K562 (cell line): ENCODE results near the gene ZNHIT6. TPM values are rescaled to one million over a fixed set of nuclear protein-coding genes. Genes with fewer than 3 reads are reported as not detected.

Source experiments
- ATAC-seq: fragments of 200-7000 bp; cut with Tn5 transposase; 3 replicates; pipeline ENCODE4 v1.9.1; 2020; ENCODE audit warnings: moderate library complexity
- BruUV-seq: library from RNA; stranded (reverse); fragments of 400-500 nt; replicated peaks from 2 replicates; lab custom pipeline; 2021; lab: Mats Ljungman, UMichigan
- CTCF ChIA-PET: fragments of 300-600 bp; formaldehyde crosslinking; extraction: SDS; loops from one replicate; lab custom pipeline; 2021; ENCODE audit warnings: low intra/inter-chr PET ratio; lab: Yijun Ruan, JAX
- POLR2A ChIA-PET: fragments of 300-600, 350-650 bp; sonication (Branson Sonifier 250); formaldehyde crosslinking; extraction: SDS; loops from one replicate; lab custom pipeline; 2021; ENCODE audit warnings: antibody characterized with exemption, inconsistent platforms; lab: Yijun Ruan, JAX
- DNase-seq, 4 experiments: peaks; one replicate each; pipeline versions ENCODE4 v3.0.0 to v3.0.0-alpha.2; 2011 to 2018; ENCODE audit warnings: low spot score in 3 of 4, mixed read lengths in 3 of 4; ENCODE audit errors: extremely low read depth in 1 of 4
- FAIRE-seq: peaks from 2 replicates; lab custom pipeline; 2011; peaks lifted over from hg19 to GRCh38; lab: Jason Lieb, UNC
- H2AFZ ChIP-seq: 2 replicates; pipeline ENCODE4 v1.6.0; 2011; ENCODE audit warnings: low read depth, low read length, control low read depth, inconsistent platforms
- H3K27ac ChIP-seq: fragments of 200-600 bp; 3 replicates; pipeline ENCODE4 v1.8.0; 2011; ENCODE audit warnings: low read depth, mild to moderate bottlenecking, control low read depth, inconsistent platforms, low read length, moderate library complexity, mixed read lengths; ENCODE audit errors: extremely low read depth
- H3K27me3 ChIP-seq, 2 experiments: fragments of 300-600 bp in 1 of 2; 2 replicates in 1 of 2; 3 replicates in 1 of 2; pipeline versions ENCODE4 v1.6.0 to v1.8.0; 2011; ENCODE audit warnings: inconsistent platforms in 2 of 2, low read length in 2 of 2, mild to moderate bottlenecking in 1 of 2, mixed read lengths in 1 of 2, moderate library complexity in 1 of 2; ENCODE audit not compliant: control insufficient read depth in 2 of 2, insufficient read depth in 2 of 2
- H3K36me3 ChIP-seq: fragments of 300-600 bp; 3 replicates; pipeline ENCODE4 v1.8.0; 2011; ENCODE audit warnings: mild to moderate bottlenecking, low read length, inconsistent platforms; ENCODE audit not compliant: control insufficient read depth, insufficient read depth
- H3K4me1 ChIP-seq, 2 experiments: fragments of 200-600 bp in 1 of 2; replicated peaks in 1 of 2; 2 replicates in 1 of 2; 3 replicates in 1 of 2; pipeline versions ENCODE4 v1.5.1 to v1.8.0; 2011; ENCODE audit warnings: inconsistent platforms in 2 of 2, low read length in 2 of 2, mild to moderate bottlenecking in 1 of 2, mixed read lengths in 1 of 2, moderate library complexity in 1 of 2; ENCODE audit not compliant: control insufficient read depth in 2 of 2, insufficient read depth in 2 of 2
- H3K4me2 ChIP-seq: 2 replicates; pipeline ENCODE4 v1.6.1; 2011; ENCODE audit warnings: low read length, control low read depth, inconsistent platforms, mixed read lengths; ENCODE audit not compliant: insufficient read depth
- H3K4me3 ChIP-seq: fragments of 200-600 bp; sonication (generic), shearing (Covaris generic); 2 replicates; pipeline ENCODE4 v1.5.1; 2016; ENCODE audit warnings: control low read depth, inconsistent platforms
- H3K79me2 ChIP-seq: fragments of 200-600 bp; 3 replicates; pipeline ENCODE4 v1.8.0; 2011; ENCODE audit warnings: low read length, inconsistent platforms; ENCODE audit not compliant: control insufficient read depth, insufficient read depth
- H3K9ac ChIP-seq, 2 experiments: 2 replicates each; pipeline versions ENCODE4 v1.6.0 to v1.6.1; 2011; ENCODE audit warnings: low read depth in 2 of 2, low read length in 2 of 2, control low read depth in 1 of 2, inconsistent platforms in 1 of 2, mild to moderate bottlenecking in 1 of 2, mixed read lengths in 1 of 2; ENCODE audit not compliant: insufficient read depth in 1 of 2
- H3K9me1 ChIP-seq: one replicate; pipeline ENCODE4 v1.6.0; 2011; ENCODE audit warnings: inconsistent platforms, mild to moderate bottlenecking, low read length, moderate library complexity; ENCODE audit not compliant: control insufficient read depth, insufficient read depth
- H3K9me3 ChIP-seq: replicated peaks from 2 replicates; pipeline ENCODE4 v1.5.1; 2011; ENCODE audit warnings: low read depth, low read length, inconsistent platforms; ENCODE audit not compliant: control insufficient read depth, insufficient read depth
- H4K20me1 ChIP-seq: replicated peaks from 2 replicates; pipeline ENCODE4 v1.6.1; 2011; ENCODE audit warnings: low read length, inconsistent platforms, mixed read lengths; ENCODE audit not compliant: control insufficient read depth, insufficient read depth
- ARID4B ChIP-seq: sonication (generic); formaldehyde crosslinking; IDR thresholded peaks from 2 replicates; pipeline ENCODE4 v1.8.0; 2022; ENCODE audit warnings: mild to moderate bottlenecking, missing genetic modification reagents
- KAT7 ChIP-seq: sonication (generic); formaldehyde crosslinking; IDR thresholded peaks from 2 replicates; pipeline ENCODE4 v1.8.0; 2022; ENCODE audit warnings: missing genetic modification reagents, mild to moderate bottlenecking, borderline replicate concordance
- MCM2 ChIP-seq: fragments of 450-650 bp; IDR thresholded peaks from 2 replicates; pipeline ENCODE4 v1.6.1; 2017; ENCODE audit warnings: low read depth, mild to moderate bottlenecking
- NR4A1 ChIP-seq, 2 experiments: fragments of 250-450 bp in 1 of 2; fragments of 450-650 bp in 1 of 2; sonication (Bioruptor Pico) in 1 of 2; IDR thresholded peaks; 2 replicates each; pipeline versions ENCODE4 v1.4.0 to v1.6.1; 2016 to 2020; ENCODE audit warnings: mild to moderate bottlenecking in 2 of 2, missing compliant biosample characterization in 1 of 2, missing genetic modification characterization in 1 of 2, moderate library complexity in 1 of 2
- NRF1 ChIP-seq, 2 experiments: fragments of 450-650 bp; IDR thresholded peaks in 1 of 2; conservative IDR thresholded peaks in 1 of 2; 2 replicates each; pipeline ENCODE4 v1.6.1; 2014; ENCODE audit warnings: mild to moderate bottlenecking in 2 of 2
- SMAD1 ChIP-seq: fragments of 150-350 bp; IDR thresholded peaks from 2 replicates; pipeline ENCODE4 v1.6.1; 2014; ENCODE audit warnings: low read length, low read depth; ENCODE audit not compliant: partially characterized antibody
- ZBTB26 ChIP-seq: fragments of 450-650 bp; formaldehyde crosslinking; IDR thresholded peaks from 2 replicates; pipeline ENCODE4 v1.4.0; 2022; ENCODE audit warnings: missing genetic modification characterization
- ZBTB33 ChIP-seq: sonication (generic); formaldehyde crosslinking; IDR thresholded peaks from 2 replicates; pipeline ENCODE4 v1.8.1; 2023; ENCODE audit warnings: mild to moderate bottlenecking, missing genetic modification reagents
- ZNF146 ChIP-seq: IDR thresholded peaks from one replicate; pipeline ENCODE4 v1.6.1; 2018; ENCODE audit warnings: missing compliant biosample characterization; ENCODE audit not compliant: unreplicated experiment
- ZNF165 ChIP-seq: fragments of 250-450 bp; sonication (Bioruptor Pico); IDR thresholded peaks from 2 replicates; pipeline ENCODE4 v1.4.0; 2020; ENCODE audit warnings: borderline replicate concordance
- ZNF239 ChIP-seq: fragments of 250-450 bp; sonication (Bioruptor Pico); IDR thresholded peaks from 2 replicates; pipeline ENCODE4 v1.4.0; 2020; ENCODE audit warnings: mild to moderate bottlenecking
- ZNF384 ChIP-seq: IDR thresholded peaks from 2 replicates; pipeline ENCODE4 v1.6.1; 2012; ENCODE audit warnings: low read depth, low read length, improper control_type of control experiment
- ZNF717 ChIP-seq: fragments of 250-450 bp; sonication (Bioruptor Pico); IDR thresholded peaks from 2 replicates; pipeline ENCODE4 v1.5.0; 2021
- ZZZ3 ChIP-seq: fragments of 450-650 bp; IDR thresholded peaks from 2 replicates; pipeline ENCODE4 v1.6.1; 2016; ENCODE audit warnings: antibody characterized with exemption, mild to moderate bottlenecking, moderate library complexity
- WGBS: fragments of 100-300 bp; shearing (Covaris generic); methylation state at CpG from one replicate; pipeline ENCODE4 v1.1.6; 2016; ENCODE audit warnings: low coverage, mixed read lengths; ENCODE audit not compliant: insufficient coverage; ENCODE audit errors: missing lambda C conversion rate; 5-methylcytosine and 5-hydroxymethylcytosine counted together
- in situ Hi-C: fragments of 300-500 bp; cut with MboI; formaldehyde crosslinking; loops from 4 replicates; pipeline ENCODE4 v1.15.0; 2018; ENCODE audit warnings: inconsistent platforms, mixed read lengths
- intact Hi-C: fragments of 100-400 bp; cut with micrococcal nuclease; formaldehyde crosslinking; loops from 2 replicates; pipeline ENCODE4 v1.14.2; 2022
- polyA plus RNA-seq, 8 experiments: library from polyadenylated mRNA; depleted of rRNA in 4 of 8; stranded (reverse) in 5 of 8; unstranded in 3 of 8; fragments of >200 nt; fragmentation: Nextera tagmentation in 2 of 8; fragmentation: Illumina TruSeq in 1 of 8; extraction: Ambion mirVana in 2 of 8; extraction: Trizol in 1 of 8; gene quantifications; 2 replicates each; pipeline versions ENCODE4 v1.2.1 to v1.2.3, GENCODE V29; 2011 to 2014; ENCODE audit warnings: inconsistent platforms in 1 of 8, missing spikeins in 1 of 8
- total RNA-seq, 7 experiments: library from RNA; depleted of rRNA in 6 of 7; stranded (reverse); fragments of >200 nt in 6 of 7; fragmentation: Illumina TruSeq in 2 of 7; extraction: Trizol in 2 of 7; gene quantifications; 2 replicates each; pipeline versions ENCODE4 v1.2.1 to v1.2.3, GENCODE V29; 2011 to 2021; ENCODE audit warnings: low replicate concordance in 1 of 7

ZNHIT6 gene
- total and polyA plus RNA-seq, 9 of the 15 experiments (the other 6 are each of a cell fraction or from before 2014, with no cell fraction given), result 15.4 to 37.6 (median 21.7) TPM

DNA sequence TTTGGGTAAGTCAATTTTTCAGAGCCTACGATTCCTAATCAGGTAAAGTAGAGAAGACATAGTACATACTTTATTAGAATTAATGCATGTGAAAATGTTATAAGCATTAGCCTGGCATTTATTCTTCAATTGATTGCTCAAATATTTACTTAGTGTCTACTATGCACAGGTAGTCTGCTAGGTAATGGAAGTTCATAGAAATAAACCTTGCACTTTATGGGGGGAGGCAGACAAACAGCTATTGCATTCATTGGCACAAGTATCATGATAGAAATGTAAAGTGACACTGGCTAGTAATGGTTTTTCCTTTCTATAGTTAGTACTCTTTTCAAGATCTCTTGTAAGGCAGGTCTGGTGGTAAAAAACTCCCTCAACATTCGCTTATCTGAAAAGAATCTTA is 44.9 kb downstream of the ZNHIT6 start (continued):
- TF ChIP-seq ARID4B (CRISPR knock-in tag) (no peak), ZBTB26 (CRISPR knock-in tag) (no peak), ZNF146 (CRISPR knock-in tag) (no peak), NR4A1 (CRISPR knock-in tag; IDR thresholded peaks at IDR 0.05) (no peak), NR4A1 (tag; IDR thresholded peaks at IDR 0.05) (no peak)

GRCh38 chr1:85661767-85662166 is 46.5 kb downstream of the ZNHIT6 start:
- Histone ChIP-seq H3K9me1 (no peaks in the 10 kb centered on the region), H3K4me2 (no peak overlapping the region), H3K4me3 (no peak overlapping the region), H4K20me1 (no peaks in the 10 kb centered on the region), H3K36me3 (peaks cover 42% of the 10 kb centered on the region), H3K79me2 (no peaks in the 10 kb centered on the region), H2AFZ (no peak overlapping the region), H3K9ac (no peak overlapping the region), H3K9me3 (no peaks in the 10 kb centered on the region), H3K27me3 (no peaks in the 10 kb centered on the region), H3K27ac (no peak overlapping the region), H3K4me1 (no peaks in the 10 kb centered on the region)
- in situ Hi-C loops, result no loop called here
- FAIRE-seq (no peak), ATAC-seq (no peak), DNase-seq (no peak)
- POLR2A ChIA-PET, result no interaction called here
- BruUV-seq, result no TSS peak
- intact Hi-C loops, result no loop called here
- CTCF ChIA-PET, result interaction anchor here (0.6 kb wide), 1 partner anchor 716 kb away, joined by 5 read pairs; no protein-coding TSS in a partner anchor
- WGBS, result 42% methylated on average over 2 of the region's 2 CpGs
- TF ChIP-seq SMAD1 (no peak), KAT7 (CRISPR knock-in tag) (no peak), ZZZ3 (no peak), NRF1 (conservative IDR thresholded peaks at IDR 0.05 in 1 of 2, IDR thresholded peaks at IDR 0.05 in 1 of 2) (no peak), ZBTB33 (CRISPR knock-in tag) (no peak), MCM2 (no peak), ZNF717 (CRISPR knock-in tag) (no peak), ZNF239 (CRISPR knock-in tag) (no peak), ZNF384 (no peak), ZNF165 (no peak)
